DLD1 (cell line): ENCODE data around the gene THSD4.
"Not testable (repeated sequence)": the region's sequence is repeated elsewhere in the genome, so short reads cannot be mapped to it uniquely, and the experiment has no call there.

ENCODE experiments used
- in situ Hi-C: cut with HindIII; loops from 2 replicates; pipeline ENCODE4 v1.10.0; 2017; ENCODE audit warnings: low sequenced_read_pairs

Gene THSD4

DNA sequence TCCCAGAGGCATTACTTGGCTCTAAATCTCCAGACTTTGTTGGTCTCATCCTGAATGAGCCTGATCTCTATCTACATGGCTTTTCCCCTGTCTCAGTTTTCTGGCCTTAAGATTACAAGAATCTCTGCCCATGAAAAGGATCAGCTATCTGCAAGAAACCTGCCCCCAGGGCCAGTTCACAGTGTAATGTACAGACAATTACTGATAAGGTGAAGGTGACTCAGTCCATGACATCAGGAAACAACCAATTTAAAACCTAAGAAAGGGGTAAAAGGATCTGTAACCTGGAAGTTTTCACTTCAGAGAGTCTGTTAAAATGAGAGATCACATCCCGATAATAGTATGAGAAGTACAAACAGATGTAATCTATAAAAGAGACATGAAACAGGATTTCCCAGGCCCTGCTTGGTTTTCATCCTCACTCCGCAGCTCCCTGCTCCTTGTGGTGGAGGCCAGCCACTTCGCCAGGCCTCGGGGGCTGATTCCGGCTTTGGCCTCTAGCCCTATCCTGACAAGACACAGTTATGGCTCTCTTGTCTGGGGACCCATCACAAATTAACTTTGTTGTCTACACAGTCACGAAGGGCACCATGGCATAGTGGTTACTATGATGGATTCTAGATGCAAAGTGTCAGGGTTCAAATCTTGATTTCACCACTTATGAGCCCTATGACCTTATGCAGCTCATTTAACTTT, 136.9 kb downstream of the THSD4 start:
- in situ Hi-C loops, result no loop called here

- in situ Hi-C loops, result no loop called here
These were observed 137.4 kb downstream of the THSD4 start for GRCh38 chr15:71252740-71253047.

- in situ Hi-C loops, result no loop called here
These were observed 139.2 kb downstream of the THSD4 start for GRCh38 chr15:71254491-71254890.

DNA sequence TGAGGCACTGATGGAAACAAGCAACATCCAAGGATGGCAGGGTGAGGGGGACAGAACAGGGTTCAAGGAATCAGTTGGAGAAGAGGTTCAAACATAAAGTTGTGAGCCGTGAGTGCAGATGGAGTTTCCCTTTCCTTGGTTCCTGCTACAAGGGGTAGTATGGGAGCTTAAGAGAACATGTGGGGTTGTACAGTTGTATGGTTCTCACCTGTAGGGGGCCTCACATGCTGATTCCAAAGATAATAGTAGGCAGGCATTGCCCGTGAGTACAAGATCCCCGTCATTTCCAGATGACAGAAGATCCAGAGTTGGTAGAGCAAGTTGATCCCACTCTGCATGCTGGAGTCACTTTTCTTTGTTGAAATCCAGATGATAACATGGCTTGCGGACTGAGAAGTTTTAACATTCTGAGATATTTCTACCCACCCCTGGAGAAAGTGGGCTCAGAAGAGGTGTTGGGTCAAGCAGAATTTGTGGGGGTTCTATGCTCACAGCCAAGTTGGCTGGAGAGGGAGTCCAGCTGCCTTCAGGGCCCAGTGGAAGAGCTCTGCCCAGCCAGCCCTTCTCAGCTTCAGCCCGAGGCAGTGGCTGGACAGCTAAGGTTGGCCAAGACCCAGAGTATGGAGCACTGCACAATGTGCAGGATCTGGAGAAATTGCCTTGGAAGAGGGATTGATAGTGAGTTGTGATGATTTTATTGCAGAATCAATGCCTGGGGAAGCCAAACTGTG, 141.8 kb downstream of the THSD4 start:
- in situ Hi-C loops, result no loop called here

GRCh38 chr15:71259866-71260265, 144.6 kb downstream of the THSD4 start:
- in situ Hi-C loops, result no loop called here

GRCh38 chr15:71261418-71261817, 146.1 kb downstream of the THSD4 start:
- in situ Hi-C loops, result no loop called here

- in situ Hi-C loops, result no loop called here
These were observed 146.6 kb downstream of the THSD4 start for GRCh38 chr15:71261909-71262308.

- in situ Hi-C loops, result no loop called here
These were observed 147.3 kb downstream of the THSD4 start for GRCh38 chr15:71262599-71262998.

GRCh38 chr15:71265606-71266005, 150.3 kb downstream of the THSD4 start:
- in situ Hi-C loops, result not testable (repeated sequence)

DNA sequence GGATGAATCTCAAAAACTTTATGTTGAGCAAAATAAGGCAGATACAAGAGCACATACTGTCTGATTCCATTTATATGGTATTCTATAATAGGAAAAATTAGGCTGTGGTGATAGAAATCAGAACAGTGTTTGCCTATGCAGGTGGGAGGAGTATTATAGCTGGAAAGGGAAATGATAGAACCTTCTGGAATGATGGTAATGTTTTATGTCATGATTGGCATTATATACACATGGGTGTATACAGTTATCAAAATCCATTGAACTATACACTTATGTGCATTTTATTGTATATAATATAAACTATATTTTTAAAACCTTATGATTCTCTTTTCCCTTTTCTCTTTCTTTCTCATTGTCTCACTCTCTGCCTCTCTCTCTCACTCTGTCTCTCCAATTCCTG, 156.1 kb downstream of the THSD4 start:
- in situ Hi-C loops, result no loop called here

GRCh38 chr15:71272932-71273331, 157.7 kb downstream of the THSD4 start:
- in situ Hi-C loops, result no loop called here

DNA sequence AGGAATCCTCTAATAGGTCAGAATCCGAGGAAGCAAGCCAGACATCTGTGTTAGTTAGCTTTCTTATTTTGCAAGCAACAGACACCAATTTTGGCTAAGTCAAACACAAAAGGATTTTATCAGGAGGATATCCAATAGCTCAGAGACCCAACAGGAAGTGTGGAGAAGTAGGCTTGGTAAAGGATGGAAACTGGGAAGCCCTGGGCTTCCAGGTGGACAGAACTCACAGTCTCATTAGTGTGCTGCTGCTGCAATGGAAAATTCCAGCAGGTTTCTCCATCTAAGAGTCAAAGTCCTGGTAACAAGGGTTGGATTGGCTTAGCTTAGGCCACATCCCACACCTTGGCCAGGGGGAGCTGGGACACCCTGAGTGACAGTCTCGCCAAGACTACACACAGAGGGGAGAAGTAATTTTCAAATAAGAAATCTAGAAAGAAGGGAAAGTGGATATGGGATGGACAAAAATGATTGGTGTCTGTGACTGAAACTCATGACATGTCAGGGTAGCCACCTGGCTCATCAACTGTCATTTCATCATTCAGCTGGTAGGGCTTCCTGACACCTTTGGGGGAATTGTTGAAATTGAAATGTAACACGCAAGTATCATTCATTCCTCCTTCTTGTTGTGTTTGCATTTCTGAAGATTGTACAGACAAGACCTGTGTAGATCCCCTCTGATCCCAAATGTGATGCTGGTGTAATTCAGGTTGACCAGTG, 158.6 kb downstream of the THSD4 start:
- in situ Hi-C loops, result no loop called here

DNA sequence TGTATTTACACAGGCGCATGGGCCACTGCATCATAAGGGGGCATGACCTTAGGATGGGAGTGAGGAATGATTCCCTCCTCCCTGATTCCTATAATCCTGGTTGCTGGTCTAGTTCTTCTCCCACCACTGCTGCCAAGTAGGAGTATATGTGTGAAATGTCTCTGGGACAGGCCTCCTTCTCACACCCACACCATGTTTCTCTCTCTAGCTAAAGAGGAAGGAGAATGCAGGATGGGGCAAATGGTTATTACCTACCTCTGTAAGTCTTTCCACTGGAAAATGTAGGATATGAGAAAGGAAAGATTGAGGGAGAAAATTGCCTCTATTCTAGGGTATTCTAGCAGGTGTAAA, 159.2 kb downstream of the THSD4 start:
- in situ Hi-C loops, result no loop called here

DNA sequence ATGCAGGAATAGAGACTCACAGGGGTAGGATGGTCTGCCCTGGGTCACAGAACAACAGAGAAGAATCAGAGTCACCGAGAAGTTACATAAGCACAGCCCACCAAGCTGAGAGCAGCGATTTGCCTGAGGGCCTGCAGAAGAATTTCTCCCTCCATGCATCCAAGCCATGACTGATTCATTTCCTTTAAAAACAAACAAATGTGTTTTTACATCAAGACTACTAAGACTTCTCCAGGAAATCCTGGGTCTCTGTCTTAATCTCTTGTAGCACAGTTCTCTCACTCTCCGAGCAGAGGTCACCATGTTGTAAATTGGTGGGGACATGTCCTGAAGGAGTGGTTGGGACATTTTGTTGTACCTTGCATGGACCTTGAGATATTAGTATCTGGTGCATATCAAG, 159.8 kb downstream of the THSD4 start:
- in situ Hi-C loops, result no loop called here

DNA sequence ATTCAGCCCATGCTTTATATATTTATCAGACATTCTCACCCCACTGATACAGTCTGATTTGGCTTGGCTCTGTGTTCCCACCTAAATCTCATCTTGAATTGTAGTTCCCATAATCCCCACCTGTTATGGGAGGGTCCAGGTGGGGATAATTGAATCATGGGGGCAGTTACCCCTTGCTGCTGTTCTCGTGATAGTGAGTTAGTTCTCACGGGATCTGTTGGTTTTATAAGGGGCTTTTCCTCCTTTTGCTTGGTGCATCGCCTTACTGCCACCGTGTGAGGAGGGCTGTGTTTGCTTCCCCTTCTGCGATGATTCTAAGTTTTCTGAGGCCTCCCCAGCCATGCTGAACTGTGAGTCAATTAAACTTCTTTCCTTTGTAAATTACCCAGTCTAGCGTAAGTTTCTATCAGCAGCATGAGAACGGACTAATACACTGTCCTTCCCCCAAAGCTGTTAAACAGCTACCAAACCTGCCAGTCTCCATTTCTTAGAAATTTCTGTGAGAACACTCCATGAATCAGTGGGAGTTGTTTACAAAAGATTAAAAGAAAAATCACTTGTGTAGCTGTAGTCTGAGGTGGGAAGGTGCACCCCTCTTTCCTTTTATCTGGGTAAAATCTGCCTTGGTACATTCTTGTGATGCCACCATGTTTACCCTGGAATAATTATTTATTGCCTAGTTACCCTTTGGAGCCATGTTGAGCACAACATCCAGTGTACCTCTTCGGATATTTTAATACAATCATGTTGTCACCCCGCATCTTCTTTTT, 160.5 kb downstream of the THSD4 start:
- in situ Hi-C loops, result no loop called here

- in situ Hi-C loops, result no loop called here
These were observed 161.0 kb downstream of the THSD4 start for GRCh38 chr15:71276336-71276665.

DNA sequence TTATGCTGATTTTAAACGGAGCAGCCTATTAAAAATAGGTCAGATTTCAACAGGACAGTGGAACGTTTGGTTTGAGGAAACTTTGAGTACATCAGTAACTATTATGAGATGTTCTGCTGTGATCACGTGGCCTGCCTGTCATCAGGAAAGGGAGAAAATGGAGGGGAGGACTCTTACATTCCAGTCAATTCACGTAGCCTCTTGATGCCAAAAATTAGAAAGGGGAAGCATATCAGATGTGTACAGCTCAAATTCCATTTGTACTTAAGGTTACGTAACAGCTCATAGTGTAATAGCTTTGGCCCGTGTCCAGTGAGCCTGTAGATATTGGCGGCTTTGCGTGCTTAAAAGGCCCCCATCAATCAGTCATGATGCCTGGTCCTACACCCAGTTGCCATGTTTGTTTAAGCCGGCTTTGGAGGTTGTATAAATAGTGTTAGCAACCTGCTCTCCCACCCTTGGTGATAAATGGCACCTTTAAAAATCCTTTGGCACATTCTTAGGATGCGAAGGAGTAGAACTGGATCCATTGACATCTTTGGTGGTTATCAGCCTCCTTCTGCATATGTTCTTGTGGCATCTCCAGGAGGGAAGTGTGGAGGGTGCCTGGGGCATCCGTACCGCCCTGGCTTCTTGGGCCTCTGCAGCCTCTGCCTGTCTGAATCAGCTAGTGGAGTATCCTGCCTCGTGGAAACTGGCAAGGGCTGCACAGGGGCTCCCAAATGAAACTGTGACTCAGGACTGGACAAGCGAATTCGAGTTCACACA, 163.9 kb downstream of the THSD4 start:
- in situ Hi-C loops, result no loop called here

DNA sequence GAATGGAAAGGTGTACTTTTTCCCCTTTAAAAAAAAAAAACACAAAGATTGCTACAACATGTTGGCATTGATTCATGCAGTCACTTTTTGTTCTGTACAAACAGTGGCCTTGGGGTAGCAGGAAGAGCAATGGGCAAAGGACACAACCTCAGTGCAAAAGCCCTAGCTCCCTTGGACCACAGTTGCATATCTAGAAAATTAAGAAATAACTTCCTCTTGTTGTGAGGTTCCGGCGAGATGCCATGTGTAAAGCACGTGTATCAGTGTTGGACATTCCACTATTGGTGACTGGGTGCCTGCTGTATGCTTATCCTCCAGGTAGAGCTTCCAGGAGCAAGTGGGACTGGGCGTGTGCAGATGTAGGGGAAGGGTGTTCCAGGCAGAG, 164.5 kb downstream of the THSD4 start:
- in situ Hi-C loops, result no loop called here

DNA sequence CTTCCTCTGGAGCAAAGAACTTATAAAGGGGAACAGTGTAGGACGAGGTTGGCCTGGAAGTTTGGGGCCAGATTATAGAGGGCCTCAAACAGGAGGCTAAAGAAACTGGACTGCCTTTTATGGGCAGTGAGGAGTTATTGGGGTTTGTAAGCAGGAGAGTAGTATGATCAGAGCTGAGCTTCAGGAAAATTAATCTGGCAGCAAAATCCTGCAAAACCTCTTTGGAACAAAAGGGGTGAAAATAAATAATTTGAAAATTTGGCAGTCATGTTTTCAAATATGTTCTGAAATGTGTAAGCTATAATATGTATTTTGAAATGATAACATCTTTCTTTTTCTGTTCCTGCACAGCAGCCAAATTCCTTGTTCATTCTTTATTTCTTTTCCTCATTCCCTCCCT, 164.9 kb downstream of the THSD4 start:
- in situ Hi-C loops, result no loop called here

GRCh38 chr15:71281256-71281655, 166.0 kb downstream of the THSD4 start:
- in situ Hi-C loops, result no loop called here

- in situ Hi-C loops, result no loop called here
These were observed 166.8 kb downstream of the THSD4 start for GRCh38 chr15:71282076-71282475.
